NCI-H128 (cell line): ENCODE results near the gene MEIKIN.
"Not testable (repeated sequence)": the region's sequence is repeated elsewhere in the genome, so short reads cannot be mapped to it uniquely, and the experiment has no call there.

Experiments used
- DNase-seq: peaks from one replicate; lab custom pipeline; 2025; ENCODE audit not compliant: unreplicated experiment; lab: John Stamatoyannopoulos, UW

Gene MEIKIN

GRCh38 chr5:131812371-131813160, 132.9 kb downstream of the MEIKIN start:
- no peak for DNase-seq

GRCh38 chr5:131810510-131811249, 134.8 kb downstream of the MEIKIN start:
- no peak for DNase-seq

- peak; percentile 88 for DNase-seq
These were observed 148.4 kb downstream of the MEIKIN start, which contains the start of gene FNIP1 for GRCh38 chr5:131796793-131797693. Gene FNIP1 (minus strand): TSS chr5:131797017. CDS start chr5:131796921, 96 bp downstream.

- DNase-seq, result no peak
These were observed 149.3 kb downstream of the MEIKIN start for GRCh38 chr5:131795879-131796792.

GRCh38 chr5:131795228-131795627, 150.2 kb downstream of the MEIKIN start:
- no peak for DNase-seq

GRCh38 chr5:131794586-131794985, 150.9 kb downstream of the MEIKIN start:
- no peak for DNase-seq

- no peak for DNase-seq
These were observed 152.6 kb downstream of the MEIKIN start for GRCh38 chr5:131792896-131793295.

GRCh38 chr5:131791866-131792265, 153.6 kb downstream of the MEIKIN start:
- DNase-seq, result no peak

GRCh38 chr5:131790550-131790949, 154.9 kb downstream of the MEIKIN start:
- DNase-seq, result no peak

- no peak for DNase-seq
These were observed 155.7 kb downstream of the MEIKIN start for GRCh38 chr5:131789765-131790164.

- DNase-seq, result no peak
These were observed 157.7 kb downstream of the MEIKIN start for GRCh38 chr5:131787736-131788135.

- DNase-seq, result no peak
These were observed 158.4 kb downstream of the MEIKIN start for GRCh38 chr5:131786900-131787692.

- DNase-seq, result no peak
These were observed 159.4 kb downstream of the MEIKIN start for GRCh38 chr5:131786036-131786435.

- DNase-seq, result no peak
These were observed 161.6 kb downstream of the MEIKIN start for GRCh38 chr5:131783874-131784273.

- DNase-seq, result no peak
These were observed 162.1 kb downstream of the MEIKIN start for GRCh38 chr5:131783357-131783756.

GRCh38 chr5:131782717-131783116, 162.7 kb downstream of the MEIKIN start:
- DNase-seq, result no peak

- DNase-seq, result not testable (repeated sequence)
These were observed 167.3 kb downstream of the MEIKIN start for GRCh38 chr5:131778141-131778540.

GRCh38 chr5:131776450-131776849, 169.0 kb downstream of the MEIKIN start:
- DNase-seq, result no peak

- DNase-seq, result no peak
These were observed 170.7 kb downstream of the MEIKIN start for GRCh38 chr5:131774652-131775367.
